Measurements from ENCODE around the gene SPHK2. TPM values are rescaled to one million over a fixed set of nuclear protein-coding genes. Genes with fewer than 3 reads are reported as not detected.

Gene SPHK2
- total RNA-seq, 2 donors from 2014 or later, result 99.5 to 114 TPM

DNA sequence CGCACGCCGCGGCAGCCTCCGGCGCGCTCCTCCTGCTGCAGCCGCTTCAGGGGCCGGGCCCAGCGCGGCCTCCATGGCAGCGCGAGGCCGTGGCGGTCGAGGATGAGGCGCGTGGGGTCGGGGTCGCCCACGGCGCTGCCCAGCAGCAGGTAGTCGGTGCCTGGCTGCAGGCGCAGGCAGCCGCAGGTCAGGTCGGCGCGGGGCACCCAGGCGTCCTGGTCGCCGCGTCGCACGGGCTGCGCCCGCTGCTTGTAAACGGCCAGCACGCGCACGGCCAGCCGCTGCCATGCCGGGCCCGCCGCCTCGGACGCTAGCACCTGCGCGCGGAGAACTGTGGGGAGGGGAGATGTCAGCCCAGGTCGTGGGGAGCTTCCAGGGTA, 42.4 kb downstream of the SPHK2 start:
- WGBS, 2 experiments (ENCODE audit: insufficient coverage in 1 of 2, insufficient read length in 1 of 2), result 96 to 100% methylated on average over 24 to 50 of the region's 50 CpGs
- Mint-ChIP-seq H3K36me3 (ENCODE audit: low read depth) (no peaks in the 10 kb centered on the region), H3K4me1 (peaks cover 4% of the 10 kb centered on the region)

DNA sequence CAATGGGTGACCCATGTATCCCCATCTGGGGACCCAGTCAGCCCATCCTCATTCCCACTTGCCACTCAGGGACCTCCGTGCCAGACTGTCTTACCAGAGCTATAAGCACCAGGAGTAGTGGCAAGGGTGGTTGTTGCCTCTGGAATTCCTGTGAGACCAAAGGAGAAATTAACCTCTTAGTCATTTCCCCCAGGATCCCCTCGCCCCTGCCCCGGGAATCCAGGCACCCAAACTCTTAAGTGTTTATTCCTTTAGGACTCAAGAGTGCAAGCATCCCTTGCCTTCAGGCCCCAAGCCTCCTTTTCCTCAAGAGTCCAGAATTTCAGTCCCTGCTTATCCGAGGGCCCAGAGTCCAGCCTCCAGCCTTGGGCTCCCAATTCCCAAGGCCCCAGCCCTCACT, 44.4 kb downstream of the SPHK2 start:
- no peak for DNase-seq
- Histone ChIP-seq H3K4me1 (ENCODE audit: control insufficient read depth, insufficient read depth, low read length) (no peaks in the 10 kb centered on the region), H3K9ac (ENCODE audit: extremely low read depth, low read length, poor library complexity, severe bottlenecking) (no peak overlapping the region), H3K9me3 (ENCODE audit: control insufficient read depth, low read length) (no peaks in the 10 kb centered on the region), H3K4me3 (ENCODE audit: low read length) (no peak overlapping the region), H3K27me3 (ENCODE audit: control insufficient read depth, insufficient read depth, low read length, poor library complexity, severe bottlenecking) (no peaks in the 10 kb centered on the region), H3K36me3 (ENCODE audit: control insufficient read depth, insufficient read depth, low read length) (no peaks in the 10 kb centered on the region), H3K27ac (ENCODE audit: low read depth, low read length) (no peak overlapping the region)
- Mint-ChIP-seq H3K27ac (no peak overlapping the region), H3K4me1 (no peaks in the 10 kb centered on the region), H3K9me3 (peaks cover 6% of the 10 kb centered on the region), H3K27me3 (ENCODE audit: insufficient read depth) (peaks cover 7% of the 10 kb centered on the region), H3K36me3 (ENCODE audit: low read depth) (no peaks in the 10 kb centered on the region), H3K4me3 (no peak overlapping the region)
- 84 to 95% methylated on average over 3 to 4 of the region's 4 CpGs for WGBS, 2 experiments (ENCODE audit: insufficient coverage in 1 of 2, insufficient read length in 1 of 2)
- TF ChIP-seq, protein P1, sequence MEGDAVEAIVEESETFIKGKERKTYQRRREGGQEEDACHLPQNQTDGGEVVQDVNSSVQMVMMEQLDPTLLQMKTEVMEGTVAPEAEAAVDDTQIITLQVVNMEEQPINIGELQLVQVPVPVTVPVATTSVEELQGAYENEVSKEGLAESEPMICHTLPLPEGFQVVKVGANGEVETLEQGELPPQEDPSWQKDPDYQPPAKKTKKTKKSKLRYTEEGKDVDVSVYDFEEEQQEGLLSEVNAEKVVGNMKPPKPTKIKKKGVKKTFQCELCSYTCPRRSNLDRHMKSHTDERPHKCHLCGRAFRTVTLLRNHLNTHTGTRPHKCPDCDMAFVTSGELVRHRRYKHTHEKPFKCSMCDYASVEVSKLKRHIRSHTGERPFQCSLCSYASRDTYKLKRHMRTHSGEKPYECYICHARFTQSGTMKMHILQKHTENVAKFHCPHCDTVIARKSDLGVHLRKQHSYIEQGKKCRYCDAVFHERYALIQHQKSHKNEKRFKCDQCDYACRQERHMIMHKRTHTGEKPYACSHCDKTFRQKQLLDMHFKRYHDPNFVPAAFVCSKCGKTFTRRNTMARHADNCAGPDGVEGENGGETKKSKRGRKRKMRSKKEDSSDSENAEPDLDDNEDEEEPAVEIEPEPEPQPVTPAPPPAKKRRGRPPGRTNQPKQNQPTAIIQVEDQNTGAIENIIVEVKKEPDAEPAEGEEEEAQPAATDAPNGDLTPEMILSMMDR (conservative IDR thresholded peaks at IDR 0.05), result no peak

More for the DNA sequence above, 42.4 kb downstream of the SPHK2 start:
- H3K27me3 Mint-ChIP-seq (ENCODE audit: insufficient read depth), result peaks cover 9% of the 10 kb centered on the region
- H3K9me3 ChIP-seq (ENCODE audit: control insufficient read depth, low read length), result no peaks in the 10 kb centered on the region
- H3K9me3 Mint-ChIP-seq, result peaks cover 6% of the 10 kb centered on the region
- no peaks in the 10 kb centered on the region for H3K36me3 ChIP-seq (ENCODE audit: control insufficient read depth, insufficient read depth, low read length)
- TF ChIP-seq, protein P1 (conservative IDR thresholded peaks at IDR 0.05), result no peak
- H3K27ac ChIP-seq (ENCODE audit: low read depth, low read length), result no peak overlapping the region
- no peaks in the 10 kb centered on the region for H3K27me3 ChIP-seq (ENCODE audit: control insufficient read depth, insufficient read depth, low read length, poor library complexity, severe bottlenecking)
- H3K4me3 Mint-ChIP-seq, result no peak overlapping the region
- H3K9ac ChIP-seq (ENCODE audit: extremely low read depth, low read length, poor library complexity, severe bottlenecking), result no peak overlapping the region
- H3K4me1 ChIP-seq (ENCODE audit: control insufficient read depth, insufficient read depth, low read length), result no peaks in the 10 kb centered on the region
- no peak for DNase-seq
- no peak overlapping the region for H3K4me3 ChIP-seq (ENCODE audit: low read length)
- H3K27ac Mint-ChIP-seq, result no peak overlapping the region

DNA sequence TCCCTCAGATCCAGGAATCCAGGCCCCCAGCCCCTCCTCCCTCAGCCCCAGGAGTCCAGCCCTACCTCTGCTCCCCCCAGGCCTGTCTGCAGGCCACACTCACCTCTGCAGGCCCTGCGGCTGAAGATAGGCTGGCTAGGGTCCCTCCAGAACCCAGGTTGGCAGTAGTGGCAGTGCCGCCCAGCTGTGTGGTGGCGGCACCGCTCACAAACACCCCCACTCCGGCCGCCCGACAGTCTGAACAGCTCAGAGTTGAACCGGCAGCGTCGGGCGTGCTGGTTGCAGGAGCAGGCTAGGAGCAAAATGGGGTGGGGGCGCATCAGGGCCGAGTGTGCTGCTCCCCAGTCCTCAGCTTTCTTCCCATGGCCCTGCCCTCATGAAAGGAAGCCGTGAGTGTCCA, 45.2 kb downstream of the SPHK2 start:
- H3K4me3 Mint-ChIP-seq, result no peak overlapping the region
- H3K27me3 ChIP-seq (ENCODE audit: control insufficient read depth, insufficient read depth, low read length, poor library complexity, severe bottlenecking), result no peaks in the 10 kb centered on the region
- H3K27ac ChIP-seq (ENCODE audit: low read depth, low read length), result no peak overlapping the region
- no peaks in the 10 kb centered on the region for H3K36me3 ChIP-seq (ENCODE audit: control insufficient read depth, insufficient read depth, low read length)
- H3K27ac Mint-ChIP-seq, result no peak overlapping the region
- 86 to 87% methylated on average over 13 to 14 of the region's 14 CpGs for WGBS, 2 experiments (ENCODE audit: insufficient coverage in 1 of 2, insufficient read length in 1 of 2)
- H3K9me3 Mint-ChIP-seq, result peaks cover 6% of the 10 kb centered on the region
- H3K9ac ChIP-seq (ENCODE audit: extremely low read depth, low read length, poor library complexity, severe bottlenecking), result no peak overlapping the region
- TF ChIP-seq, protein P1 (conservative IDR thresholded peaks at IDR 0.05), result no peak
- H3K27me3 Mint-ChIP-seq (ENCODE audit: insufficient read depth), result peaks cover 7% of the 10 kb centered on the region
- H3K9me3 ChIP-seq (ENCODE audit: control insufficient read depth, low read length), result no peaks in the 10 kb centered on the region
- DNase-seq, result no peak
- H3K4me1 ChIP-seq (ENCODE audit: control insufficient read depth, insufficient read depth, low read length), result no peaks in the 10 kb centered on the region
- no peaks in the 10 kb centered on the region for H3K36me3 Mint-ChIP-seq (ENCODE audit: low read depth)
- no peak overlapping the region for H3K4me3 ChIP-seq (ENCODE audit: low read length)
- H3K4me1 Mint-ChIP-seq, result no peaks in the 10 kb centered on the region

All from endodermal cell (in vitro differentiated cells).